Activated CD4-positive, CD25-positive, alpha-beta regulatory T cell (primary cell): ENCODE measurements around the gene THOP1.
"Not testable (repeated sequence)": the region's sequence is repeated elsewhere in the genome, so short reads cannot be mapped to it uniquely, and the experiment has no call there.

ENCODE experiments used
- DNase-seq, 4 experiments: peaks; one replicate each; lab custom pipeline; 2025; lab: John Stamatoyannopoulos, UW

Gene THOP1

DNA sequence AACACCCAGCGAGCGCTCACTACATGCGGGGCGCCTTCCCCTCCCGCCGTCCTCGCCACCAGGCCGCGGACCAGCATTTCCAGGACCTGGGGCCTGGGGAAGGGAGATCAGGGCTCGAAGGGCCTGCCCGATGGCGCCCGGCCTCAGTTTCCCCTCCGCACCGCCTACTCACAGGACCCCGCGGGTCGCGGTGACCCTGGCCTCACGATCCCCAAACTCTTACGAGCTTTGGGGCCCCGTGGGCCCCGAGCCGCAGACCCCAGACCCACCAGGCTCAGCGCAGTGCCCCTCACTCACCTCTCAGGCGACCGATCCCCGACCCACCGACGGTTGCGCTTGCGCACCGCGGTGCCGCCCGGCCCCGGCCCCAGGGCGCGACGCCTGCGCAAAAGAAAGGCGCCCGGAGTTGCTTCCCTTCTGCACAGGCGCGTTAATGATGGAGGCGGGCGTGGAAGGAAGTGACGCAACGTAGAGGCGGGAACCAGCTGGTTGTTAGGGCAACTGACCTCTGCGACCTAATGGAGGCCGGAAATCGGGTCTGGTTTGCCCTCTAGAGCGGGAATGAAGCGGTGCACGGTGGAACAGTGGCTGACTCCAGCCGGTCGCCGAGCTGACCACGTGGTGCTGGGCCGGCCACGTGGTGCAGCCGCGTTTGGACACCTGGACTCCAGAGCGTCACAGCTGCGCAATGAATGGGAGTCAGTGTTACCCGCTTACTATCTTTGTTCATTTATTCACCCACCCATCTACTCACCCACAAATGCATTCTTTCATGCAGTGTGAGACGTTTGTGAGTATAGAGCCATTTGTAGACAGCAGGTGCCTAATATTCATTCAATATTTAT, 2.1 kb upstream of the THOP1 start, which contains the start of gene SGTA:
Gene SGTA, minus strand, starts transcription at position 338 of the 845 bp plus-strand sequence. CDS start 14,205 bp downstream, outside the sequence.
- peak; percentile 87 to 93 (median 90) for DNase-seq

GRCh38 chr19:2783781-2784145, 1.5 kb upstream of the THOP1 start:
- DNase-seq, result no peak

- no peak for DNase-seq
Observed at GRCh38 chr19:2787115-2787514, 1.8 kb downstream of the THOP1 start.

DNA sequence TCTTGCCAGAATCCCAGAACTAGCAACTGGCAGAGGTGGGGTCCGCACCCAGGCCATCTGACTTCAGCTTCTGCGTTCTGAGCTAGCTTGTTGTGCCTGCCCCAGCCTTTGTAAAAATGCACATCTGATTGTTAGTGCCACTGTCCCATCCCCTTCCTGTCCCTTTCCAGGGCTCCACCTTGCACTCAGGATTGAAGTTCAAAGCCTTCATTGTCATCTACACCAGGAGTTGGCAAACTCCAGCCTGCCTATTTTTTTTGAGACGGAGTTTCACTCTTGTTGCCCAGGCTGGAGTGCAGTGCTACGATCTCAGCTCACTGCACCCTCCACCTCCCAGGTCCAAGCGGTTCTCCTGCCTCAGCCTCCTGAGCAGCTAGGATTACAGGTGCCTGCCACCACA, 2.9 kb downstream of the THOP1 start:
- no peak for DNase-seq

GRCh38 chr19:2790194-2790556, 4.9 kb downstream of the THOP1 start:
- DNase-seq, result no peak

DNA sequence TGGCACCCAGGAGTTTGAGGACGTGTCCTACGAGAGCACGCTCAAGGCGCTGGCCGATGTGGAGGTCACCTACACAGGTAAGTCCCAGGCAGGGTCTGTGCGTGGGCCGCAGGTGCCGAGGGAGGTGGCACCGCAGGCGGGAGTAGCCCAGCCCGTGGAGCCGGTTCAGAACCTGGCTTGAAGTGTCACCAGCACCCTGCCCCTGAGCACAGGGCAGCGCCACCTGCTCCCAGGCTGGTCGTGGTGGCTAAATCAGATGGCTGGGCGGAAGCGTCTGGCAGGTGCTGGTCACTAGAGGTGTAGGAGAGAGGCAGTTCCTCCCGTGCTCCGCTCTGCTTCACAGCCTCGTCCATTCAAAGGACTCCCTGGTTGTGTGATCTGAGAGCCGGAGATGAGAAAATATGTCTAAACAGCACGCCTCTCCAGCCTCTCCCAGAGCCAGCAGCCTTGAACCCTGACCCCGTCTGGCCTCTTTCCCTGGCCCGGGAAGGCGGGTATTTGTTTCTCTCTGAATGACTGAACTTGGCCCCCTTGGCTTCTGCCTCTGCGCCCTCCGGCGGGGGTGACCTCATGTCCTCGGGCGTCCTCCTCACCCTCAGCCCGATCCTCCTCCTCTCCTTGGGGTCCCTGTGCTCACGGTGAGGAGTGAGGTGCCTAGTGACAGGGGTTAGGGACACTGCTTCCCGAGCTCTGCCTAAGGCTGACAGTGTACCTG, 5.4 kb downstream of the THOP1 start:
- DNase-seq, result no peak

GRCh38 chr19:2791440-2791839, 6.1 kb downstream of the THOP1 start:
- DNase-seq, result no peak

DNA sequence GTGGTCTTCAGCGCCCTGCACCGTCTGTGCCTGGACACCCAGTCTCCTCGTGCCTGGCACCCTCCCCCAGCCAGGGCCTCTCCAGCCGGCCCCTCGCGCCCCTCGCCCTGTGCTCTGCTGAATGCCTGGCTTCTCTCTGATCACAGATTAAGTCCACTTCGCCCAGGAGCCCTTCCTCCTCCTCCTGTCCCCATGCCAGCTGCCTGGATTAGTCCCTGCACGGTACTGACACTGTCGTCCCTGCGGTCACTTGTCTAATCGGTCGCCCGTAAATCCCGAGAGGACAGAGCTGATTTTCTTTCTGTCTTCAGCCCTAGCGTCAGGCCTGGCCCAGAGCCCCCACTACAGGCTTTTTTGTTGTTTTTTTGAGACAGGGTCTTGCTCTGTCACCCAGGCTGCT, 6.6 kb downstream of the THOP1 start:
- no peak for DNase-seq

DNA sequence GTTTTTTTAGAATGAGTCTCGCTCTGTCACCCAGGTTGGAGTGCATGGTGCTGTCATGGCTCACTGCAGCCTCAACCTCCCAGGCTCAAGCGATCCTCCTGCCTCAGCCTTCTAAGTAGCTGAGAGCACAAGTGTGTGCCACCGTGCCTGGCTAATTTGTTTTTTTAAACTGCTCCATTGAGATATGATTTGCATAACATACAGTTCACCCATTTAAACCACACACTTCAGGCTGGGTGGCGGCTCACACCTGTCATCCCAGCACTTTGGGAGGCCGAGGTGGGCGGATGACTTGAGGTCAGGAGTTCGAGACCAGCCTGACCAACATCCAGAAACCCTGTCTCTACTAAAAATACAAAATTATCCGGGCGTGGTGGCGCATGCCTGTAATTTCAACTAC, 7.4 kb downstream of the THOP1 start:
- DNase-seq, result not testable (repeated sequence)

- DNase-seq, result no peak
Observed at GRCh38 chr19:2793126-2793525, 7.8 kb downstream of the THOP1 start.

DNA sequence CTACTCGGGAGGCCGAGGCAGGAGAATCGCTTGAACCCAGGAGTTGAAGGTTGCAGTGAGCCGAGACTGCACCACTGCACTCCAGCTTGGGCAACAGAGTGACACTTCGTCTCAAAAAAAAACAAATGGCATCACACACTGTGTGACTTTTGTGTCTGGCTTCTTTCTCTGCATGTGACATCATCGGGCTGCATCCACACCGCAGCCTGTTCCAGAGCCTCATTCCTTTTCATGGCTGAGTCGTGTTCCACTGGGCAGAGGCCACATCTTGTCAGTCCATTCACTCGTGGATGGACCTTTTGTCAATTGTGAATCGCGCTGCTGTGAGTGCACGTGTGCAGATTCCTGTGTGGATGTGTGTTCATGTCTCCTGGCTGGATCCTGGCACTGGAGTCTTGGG, 8.3 kb downstream of the THOP1 start:
- no peak for DNase-seq

DNA sequence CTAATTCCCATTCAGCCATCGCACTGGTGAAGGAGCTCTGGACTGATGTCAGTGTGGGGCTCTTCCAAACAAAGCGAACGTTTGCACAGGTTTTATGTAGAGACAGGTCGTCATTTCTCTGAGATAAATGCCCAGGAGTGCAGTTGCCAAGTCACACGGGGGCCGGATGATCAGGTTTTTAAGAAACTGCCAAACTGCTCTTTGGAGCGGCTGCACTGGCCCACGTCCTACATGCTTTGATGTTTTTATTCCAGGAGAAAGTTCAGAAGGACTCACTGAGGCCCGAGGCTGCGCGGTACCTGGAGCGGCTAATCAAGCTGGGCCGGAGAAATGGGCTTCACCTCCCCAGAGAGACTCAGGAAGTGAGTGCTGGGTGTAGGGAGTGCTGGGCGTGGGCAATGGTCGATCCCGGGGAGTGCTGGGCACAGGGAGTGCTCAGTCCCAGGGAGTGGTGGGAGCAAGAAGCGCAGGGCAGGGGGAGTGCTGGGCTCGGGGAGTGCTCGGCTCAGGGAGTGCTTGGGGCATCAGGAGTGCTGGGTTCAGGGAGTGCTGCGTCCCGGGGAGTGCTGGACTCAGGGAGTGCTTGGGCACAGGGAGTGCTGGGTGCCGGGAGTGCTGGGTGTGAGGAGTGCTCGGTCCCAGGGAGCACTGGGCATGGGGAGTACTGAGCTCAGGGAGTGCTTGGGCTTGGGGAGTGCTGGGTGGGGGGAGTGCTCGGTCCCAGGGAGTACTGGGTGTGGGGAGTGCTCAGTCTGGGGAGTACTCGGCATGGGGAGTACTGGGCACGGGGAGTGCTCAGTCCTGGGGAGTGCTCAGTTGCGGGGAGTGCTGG, 10.7 kb downstream of the THOP1 start:
- no peak for DNase-seq

DNA sequence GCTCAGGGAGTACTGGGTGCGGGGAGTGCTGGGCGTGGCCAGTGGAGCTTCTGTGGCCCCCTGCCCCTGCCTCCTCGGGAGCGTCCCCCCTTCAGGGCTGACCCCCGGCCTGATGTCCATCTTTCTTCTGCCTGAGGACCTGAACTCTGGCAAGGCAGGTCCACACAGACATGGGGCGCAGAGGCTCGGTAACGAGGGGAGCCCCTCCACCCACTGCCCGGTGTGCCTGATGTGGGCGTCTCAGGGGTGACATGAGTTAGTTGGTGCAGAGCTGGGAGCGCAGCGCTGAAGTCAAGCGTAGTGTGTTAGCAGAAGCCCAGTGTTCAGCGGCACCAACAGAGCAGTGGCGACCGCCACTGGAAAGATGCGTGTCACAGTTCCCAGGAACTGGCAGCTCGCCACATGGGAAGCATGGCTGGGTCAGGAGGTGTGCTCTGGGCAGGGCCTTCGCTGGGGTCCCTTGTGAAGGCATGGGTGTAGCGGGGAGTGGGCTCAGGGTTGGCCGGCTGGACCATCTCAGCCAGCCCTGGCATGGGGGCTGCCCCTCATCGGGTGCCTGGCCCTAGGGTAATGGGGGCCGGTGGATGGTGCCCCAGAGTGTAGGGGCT, 11.5 kb downstream of the THOP1 start:
- DNase-seq, result no peak

- DNase-seq, result no peak
Observed at GRCh38 chr19:2797280-2797679, 12.0 kb downstream of the THOP1 start.

- no peak for DNase-seq
Observed at GRCh38 chr19:2798158-2798685, 12.9 kb downstream of the THOP1 start.

DNA sequence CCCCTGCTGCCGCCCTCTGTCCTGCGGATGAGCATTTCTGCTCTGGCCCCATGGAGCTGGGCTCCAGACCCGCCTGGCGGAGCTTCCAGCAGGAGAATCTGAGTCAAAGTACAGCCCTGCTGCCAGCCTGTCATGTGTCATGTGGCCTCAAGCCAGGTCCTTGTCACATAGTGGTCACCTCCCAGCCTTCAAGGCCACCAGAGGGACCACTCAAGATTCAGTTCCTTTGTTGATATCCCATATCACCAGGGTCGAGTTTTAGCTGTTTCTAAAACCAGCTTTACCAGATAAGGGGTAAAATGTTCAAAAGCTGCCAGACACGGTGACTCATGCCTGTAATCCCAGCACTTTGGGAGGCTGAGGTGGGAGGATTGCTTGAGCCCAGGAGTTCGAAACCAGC, 13.4 kb downstream of the THOP1 start:
- DNase-seq, result no peak

DNA sequence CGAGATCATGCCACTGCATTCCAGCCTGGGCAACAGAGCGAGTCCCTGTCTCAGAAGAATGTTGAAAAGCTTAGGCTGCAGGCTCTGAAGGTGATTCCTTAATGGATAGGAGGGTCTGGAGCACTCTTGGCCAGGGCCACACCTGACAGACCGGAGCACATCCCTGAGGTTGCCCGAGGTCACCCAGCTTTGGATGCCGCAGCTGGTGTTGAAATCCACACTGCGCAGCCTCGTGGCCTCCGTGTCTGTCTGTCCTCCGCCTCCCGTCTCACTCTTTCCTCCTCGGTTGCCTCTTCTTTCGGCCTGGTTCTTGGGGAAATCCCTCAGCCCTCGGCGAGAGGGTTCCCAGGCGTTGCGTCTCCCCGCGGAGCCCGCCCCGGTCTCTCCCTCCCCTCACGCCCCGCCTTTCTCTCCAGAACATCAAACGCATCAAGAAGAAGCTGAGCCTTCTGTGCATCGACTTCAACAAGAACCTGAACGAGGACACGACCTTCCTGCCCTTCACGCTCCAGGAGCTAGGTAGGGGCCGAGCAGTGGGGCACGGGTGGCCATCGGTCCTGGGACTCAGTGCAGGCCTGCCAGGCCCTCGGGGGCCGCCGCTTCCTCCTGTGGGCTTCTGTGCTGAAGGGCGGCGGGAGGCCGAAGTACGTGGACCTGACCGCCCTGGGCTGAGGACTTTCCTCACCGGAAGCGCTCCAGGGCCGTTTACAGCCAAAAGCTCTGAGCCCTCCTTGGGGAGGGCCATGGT, 14.1 kb downstream of the THOP1 start:
- DNase-seq, result no peak

GRCh38 chr19:2800506-2800905, 15.2 kb downstream of the THOP1 start:
- no peak for DNase-seq

DNA sequence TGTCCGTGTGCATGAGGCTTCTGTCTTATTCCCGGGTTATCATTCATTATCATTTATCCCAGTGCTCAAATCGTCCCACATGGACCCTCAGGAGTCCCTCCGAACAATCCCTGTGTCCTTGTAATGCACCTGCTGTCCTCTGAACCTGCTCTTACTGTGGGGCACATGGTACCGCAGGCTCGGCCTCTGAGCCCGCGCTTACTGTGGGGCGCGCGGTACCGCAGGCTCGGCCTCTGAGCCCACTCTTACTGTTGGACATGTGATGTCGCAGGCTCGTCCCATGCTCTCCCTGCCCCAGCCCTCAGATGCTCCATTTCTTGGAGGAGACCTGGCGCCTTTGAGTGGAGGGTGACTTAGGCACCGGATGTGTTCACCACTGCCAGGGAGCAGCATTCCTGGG, 17.5 kb downstream of the THOP1 start:
- DNase-seq, result no peak

DNA sequence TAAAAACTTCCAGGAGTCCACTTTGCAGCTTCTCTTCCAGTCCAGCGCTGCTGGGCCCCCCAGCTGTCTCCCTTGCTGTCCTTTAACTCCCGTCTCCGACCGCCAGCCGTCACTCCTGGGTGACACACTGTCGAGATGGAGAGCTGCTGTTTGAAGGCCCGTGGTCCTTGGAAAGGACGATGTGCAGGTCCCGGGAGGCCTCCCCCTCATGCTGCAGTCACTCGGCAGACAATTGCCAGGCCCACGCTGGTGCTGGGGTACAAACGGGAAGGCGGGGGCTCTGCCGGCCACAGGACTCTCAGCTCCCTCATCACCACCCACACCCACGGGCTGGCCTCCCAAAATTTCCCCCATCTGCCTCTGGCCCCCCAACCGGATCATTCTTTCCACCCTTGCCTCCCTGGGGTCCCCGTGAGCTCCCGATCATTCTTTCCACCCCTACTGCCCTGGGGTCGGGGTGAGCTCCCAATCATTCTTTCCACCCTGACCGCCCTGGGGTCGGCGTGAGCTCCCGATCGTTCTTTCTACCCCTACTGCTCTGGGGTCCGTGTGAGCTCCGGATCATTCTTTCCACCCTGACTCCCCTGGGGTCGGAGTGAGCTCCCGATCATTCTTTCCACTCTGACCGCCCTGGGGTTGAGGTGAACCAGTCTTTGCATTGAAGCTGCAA, 18.3 kb downstream of the THOP1 start:
- DNase-seq, result no peak
